GM20000 (cell line): ENCODE data around the gene MIEF1.

Source experiments
- DNase-seq: peaks from one replicate; pipeline ENCODE4 v3.0.0; 2012; ENCODE audit warnings: low spot score
- TF ChIP-seq, protein P1 (sequence below): IDR thresholded peaks from 2 replicates; pipeline ENCODE4 v1.5.1; 2012; ENCODE audit warnings: mild to moderate bottlenecking, control low read depth; ENCODE audit errors: extremely low read depth, missing control alignments

Gene MIEF1

DNA sequence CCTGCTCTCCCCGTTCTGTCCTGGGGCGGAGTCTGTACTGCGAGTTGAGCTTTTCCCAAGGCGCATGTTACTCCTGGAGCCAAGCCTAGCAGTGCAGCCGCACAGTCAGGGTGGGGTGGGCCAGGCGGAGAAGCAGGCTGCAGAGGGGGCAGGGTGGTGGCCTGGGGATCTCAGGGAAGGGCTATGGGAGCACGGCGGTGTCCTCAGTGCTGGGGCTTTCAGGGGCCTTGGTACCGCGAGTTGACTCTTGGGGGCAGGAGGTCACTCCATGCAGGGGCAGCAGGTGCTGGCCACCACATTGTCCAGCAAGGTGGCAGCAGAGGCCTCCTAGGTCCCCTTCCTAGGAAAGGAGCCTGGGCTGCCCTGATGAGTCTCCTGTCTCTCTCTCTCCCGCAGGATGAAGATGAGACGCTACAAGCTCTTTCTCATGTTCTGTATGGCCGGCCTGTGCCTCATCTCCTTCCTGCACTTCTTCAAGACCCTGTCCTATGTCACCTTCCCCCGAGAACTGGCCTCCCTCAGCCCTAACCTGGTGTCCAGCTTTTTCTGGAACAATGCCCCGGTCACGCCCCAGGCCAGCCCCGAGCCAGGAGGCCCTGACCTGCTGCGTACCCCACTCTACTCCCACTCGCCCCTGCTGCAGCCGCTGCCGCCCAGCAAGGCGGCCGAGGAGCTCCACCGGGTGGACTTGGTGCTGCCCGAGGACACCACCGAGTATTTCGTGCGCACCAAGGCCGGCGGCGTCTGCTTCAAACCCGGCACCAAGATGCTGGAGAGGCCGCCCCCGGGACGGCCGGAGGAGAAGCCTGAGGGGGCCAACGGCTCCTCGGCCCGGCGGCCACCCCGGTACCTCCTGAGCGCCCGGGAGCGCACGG is 14.9 kb upstream of the MIEF1 start:
- DNase-seq, result no peak
- TF ChIP-seq, protein P1, sequence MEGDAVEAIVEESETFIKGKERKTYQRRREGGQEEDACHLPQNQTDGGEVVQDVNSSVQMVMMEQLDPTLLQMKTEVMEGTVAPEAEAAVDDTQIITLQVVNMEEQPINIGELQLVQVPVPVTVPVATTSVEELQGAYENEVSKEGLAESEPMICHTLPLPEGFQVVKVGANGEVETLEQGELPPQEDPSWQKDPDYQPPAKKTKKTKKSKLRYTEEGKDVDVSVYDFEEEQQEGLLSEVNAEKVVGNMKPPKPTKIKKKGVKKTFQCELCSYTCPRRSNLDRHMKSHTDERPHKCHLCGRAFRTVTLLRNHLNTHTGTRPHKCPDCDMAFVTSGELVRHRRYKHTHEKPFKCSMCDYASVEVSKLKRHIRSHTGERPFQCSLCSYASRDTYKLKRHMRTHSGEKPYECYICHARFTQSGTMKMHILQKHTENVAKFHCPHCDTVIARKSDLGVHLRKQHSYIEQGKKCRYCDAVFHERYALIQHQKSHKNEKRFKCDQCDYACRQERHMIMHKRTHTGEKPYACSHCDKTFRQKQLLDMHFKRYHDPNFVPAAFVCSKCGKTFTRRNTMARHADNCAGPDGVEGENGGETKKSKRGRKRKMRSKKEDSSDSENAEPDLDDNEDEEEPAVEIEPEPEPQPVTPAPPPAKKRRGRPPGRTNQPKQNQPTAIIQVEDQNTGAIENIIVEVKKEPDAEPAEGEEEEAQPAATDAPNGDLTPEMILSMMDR, result no peak

GRCh38 chr22:39487826-39488520 is 14.1 kb upstream of the MIEF1 start:
- TF ChIP-seq, protein P1, result no peak
- no peak for DNase-seq

- TF ChIP-seq, protein P1, result no peak
- no peak for DNase-seq
Observed at GRCh38 chr22:39488563-39489083, 13.5 kb upstream of the MIEF1 start.

DNA sequence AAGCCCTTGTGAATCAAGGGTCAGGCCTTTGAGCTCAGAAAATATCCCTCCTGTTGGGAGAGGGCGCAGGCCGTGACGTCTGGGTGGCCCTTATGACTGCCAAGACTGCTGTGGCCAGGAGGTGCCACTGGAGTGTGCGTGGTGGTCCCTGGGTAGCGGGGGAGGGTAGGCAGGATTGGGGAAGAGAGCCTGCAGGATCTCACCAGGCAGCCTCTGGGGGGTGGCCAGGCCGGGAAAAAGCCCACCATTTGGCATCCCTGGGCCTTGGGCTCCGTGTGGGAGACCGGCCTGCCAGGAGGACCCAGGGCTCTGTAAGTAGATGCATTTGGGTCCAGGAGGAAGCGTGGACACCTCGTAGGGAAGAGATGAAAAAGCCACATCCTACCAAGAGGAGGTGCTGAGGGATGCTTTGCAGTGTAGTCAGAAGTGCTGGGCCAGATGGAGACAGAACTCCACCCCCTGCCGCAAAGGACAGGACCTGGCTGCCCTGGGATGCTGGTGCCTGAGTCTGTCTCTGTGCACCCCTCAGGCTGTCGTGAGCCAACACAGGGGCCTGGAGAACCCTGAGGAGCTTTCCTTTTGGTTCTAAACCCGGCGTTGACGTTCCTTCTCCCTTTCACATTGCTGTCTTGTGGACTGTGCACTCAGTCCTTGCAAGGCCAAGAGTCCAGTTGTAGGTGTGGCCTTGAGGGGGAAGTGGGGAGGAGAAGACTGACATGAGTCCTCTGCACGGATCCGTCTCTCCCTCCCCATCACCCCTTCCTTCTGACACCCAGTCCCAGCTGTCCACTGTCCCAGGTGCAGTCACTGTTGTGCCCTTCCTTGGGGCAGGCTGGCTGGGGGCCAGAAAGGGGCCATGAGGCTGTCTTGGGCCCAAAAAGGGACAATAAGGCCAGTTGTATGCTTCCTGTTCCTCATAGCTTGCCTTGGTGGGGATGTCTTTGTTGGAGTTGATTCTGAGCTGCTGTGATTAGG is 12.7 kb upstream of the MIEF1 start:
- DNase-seq, result no peak
- TF ChIP-seq, protein P1, result no peak

GRCh38 chr22:39490135-39490798 is 11.8 kb upstream of the MIEF1 start:
- TF ChIP-seq, protein P1, result no peak

GRCh38 chr22:39490966-39491680 is 11.0 kb upstream of the MIEF1 start:
- TF ChIP-seq, protein P1, result no peak
- no peak for DNase-seq

More at GRCh38 chr22:39490135-39490798, 11.8 kb upstream of the MIEF1 start:
- DNase-seq, result peak; percentile 93
